Fibroblast of pulmonary artery (primary cell): Measurements from ENCODE around the gene POFUT2.
A peak's percentile ranks its signal among the peaks of the same experiment; 100 is the strongest.
"Not testable (repeated sequence)": the region's sequence is repeated elsewhere in the genome, so short reads cannot be mapped to it uniquely, and the experiment has no call there.

Experiments used
- DNase-seq: peaks from one replicate; pipeline ENCODE4 v3.0.0-alpha.2; 2010; ENCODE audit warnings: low read depth
- H3K4me3 ChIP-seq: replicated peaks from 2 replicates; pipeline ENCODE4 v1.5.1; 2011; ENCODE audit warnings: low read depth, mild to moderate bottlenecking, control low read depth, low read length, moderate library complexity
- CTCF ChIP-seq: IDR thresholded peaks from 2 replicates; pipeline ENCODE4 v1.5.1; 2011; ENCODE audit warnings: mild to moderate bottlenecking, control low read depth, low read length, inconsistent platforms; ENCODE audit errors: missing control alignments

POFUT2 gene

GRCh38 chr21:45320261-45321025 lies 32.7 kb upstream of the POFUT2 start:
- no peak for TF ChIP-seq CTCF
- no peak overlapping the region for H3K4me3 ChIP-seq
- DNase-seq: no peak

- no peak for TF ChIP-seq CTCF
- H3K4me3 ChIP-seq: no peak overlapping the region
- no peak for DNase-seq
Measured at GRCh38 chr21:45319461-45320211, 31.9 kb upstream of the POFUT2 start.

DNA sequence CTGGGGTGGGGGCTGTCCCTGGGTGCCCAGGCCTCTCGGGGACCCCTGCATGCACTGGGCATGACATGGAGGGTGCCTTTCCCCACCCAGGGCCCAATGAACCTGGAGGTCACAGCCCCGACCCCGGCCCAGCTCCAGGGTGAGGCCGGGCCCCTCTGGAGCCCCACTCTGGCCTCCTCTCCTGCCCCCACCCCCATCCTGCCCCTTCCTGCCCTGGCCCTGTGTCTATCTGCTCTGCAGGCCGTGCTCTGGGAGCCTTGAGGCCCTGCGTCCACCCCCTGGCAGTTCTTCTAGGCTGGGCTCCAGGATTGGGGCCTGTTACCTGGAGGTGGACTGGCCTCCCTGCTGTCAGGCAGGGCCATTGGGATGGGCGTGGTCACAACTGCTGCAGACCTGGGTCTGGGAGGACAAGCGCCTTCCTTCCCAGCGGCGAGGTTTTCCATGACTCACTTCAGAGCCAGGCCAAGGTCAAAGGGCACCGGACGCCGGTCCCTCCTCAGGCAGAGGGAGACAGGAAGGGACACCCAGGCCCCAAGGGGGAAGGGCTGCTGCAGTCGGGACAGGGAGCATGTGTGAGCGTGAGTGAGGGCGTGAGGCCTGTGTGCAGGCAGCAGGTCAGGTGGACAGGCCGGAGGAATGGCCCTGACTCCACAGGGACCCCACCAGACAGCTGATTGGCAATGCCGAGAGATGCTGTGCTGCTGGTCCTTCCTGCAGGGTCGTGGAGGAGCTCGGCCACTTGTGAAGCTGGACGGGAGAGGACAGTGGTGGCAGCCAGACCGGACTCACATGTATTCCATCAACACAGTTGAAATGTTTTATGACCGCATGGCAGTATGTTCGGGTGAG lies 31.1 kb upstream of the POFUT2 start:
- TF ChIP-seq CTCF: no peak
- DNase-seq: peak; percentile 46
- H3K4me3 ChIP-seq: no peak overlapping the region

DNA sequence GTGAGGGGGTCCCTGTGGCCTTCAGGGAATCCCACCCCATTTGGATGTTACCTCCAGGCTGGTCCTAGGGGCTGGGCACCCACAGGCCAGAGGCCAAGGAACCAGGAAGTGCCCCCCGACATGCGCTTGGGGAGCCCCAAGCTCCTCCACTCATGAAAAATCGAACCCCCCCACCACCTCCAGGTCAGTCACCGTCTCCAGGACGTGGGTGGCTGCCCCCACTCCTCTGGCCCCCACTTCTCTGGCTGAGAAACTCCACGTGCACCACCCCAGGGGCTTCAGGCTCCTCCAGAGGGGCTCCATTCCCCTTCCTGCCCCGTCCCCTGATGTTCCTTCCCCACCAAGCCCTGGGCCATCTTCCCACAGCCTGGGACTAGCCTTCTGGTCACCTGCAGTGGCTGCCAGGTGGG lies 30.5 kb upstream of the POFUT2 start:
- no peak overlapping the region for H3K4me3 ChIP-seq
- no peak for TF ChIP-seq CTCF
- DNase-seq: no peak

DNA sequence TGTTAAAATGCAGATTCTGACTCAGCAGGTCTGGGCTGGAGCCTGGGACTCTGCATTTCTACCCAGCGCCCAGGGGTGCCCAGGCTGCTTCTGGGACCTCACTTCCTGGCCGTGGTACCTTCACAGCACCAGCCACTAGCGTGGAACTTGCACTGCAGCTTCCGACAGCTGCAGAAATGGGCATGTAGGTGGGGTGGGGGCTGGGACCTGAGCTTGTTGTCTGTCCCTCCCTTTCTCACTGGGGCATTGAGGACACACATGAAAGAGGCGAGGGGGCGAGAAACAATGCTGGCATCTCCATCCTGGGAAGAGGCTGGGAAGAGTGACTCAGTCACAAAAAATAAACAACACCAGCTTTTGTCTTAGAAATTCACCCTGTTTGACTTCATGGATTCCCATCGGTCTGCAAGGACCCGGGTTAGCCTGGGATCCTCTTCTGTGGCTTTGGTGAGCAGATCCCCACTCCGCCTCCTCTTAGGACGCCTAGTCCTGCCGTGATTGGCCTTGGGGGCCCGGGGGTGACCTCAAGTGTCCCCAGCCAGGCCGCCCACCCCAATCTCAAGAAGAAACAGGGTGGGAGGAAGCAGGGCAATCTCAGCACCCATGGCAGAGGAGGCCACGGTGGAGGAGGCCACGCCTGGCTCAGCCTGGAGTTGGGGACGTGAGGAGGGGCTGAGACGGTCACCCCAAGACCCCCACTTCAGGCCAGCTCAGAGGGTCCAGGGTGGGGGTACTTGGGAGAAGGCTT lies 29.9 kb upstream of the POFUT2 start:
- DNase-seq: peak; percentile 73
- H3K4me3 ChIP-seq: no peak overlapping the region
- TF ChIP-seq CTCF: no peak

GRCh38 chr21:45316871-45317397 lies 29.2 kb upstream of the POFUT2 start:
- TF ChIP-seq CTCF: no peak
- DNase-seq: no peak
- no peak overlapping the region for H3K4me3 ChIP-seq

DNA sequence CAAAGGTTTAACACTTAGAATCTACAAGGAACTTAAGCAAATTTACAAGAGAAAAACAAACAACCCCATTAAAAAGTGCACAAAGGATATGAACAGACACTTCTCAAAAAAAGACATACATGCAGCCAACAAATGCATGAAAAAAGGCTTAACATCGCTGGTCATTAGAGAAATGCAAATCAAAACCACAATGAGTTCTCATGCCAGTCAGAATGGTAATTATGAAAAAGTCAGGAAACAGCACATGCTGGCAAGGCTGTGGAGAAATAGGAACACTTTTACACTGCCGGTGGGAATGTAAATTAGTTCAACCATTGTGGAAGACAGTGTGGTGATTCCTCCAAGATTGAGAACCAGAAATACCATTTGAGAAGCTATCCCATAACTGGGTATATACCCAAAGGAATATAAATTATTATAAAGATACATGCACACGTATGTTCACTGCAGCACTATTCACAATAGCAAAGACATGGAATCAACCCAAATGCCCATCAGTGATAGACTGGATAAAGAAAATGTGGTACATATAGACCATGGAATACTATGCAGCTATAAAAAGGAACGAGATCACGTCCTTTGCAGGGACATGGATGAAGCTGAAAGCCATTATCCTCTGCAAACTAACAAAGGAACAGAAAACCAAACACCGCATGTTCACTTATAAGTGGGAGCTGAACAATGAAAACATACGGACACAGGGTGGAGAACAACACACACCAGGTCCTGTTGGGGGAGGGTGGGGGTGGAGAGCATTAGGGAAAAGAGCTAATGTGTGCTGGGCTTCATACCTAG lies 28.2 kb upstream of the POFUT2 start:
- not testable (repeated sequence) for DNase-seq, H3K4me3 ChIP-seq
